ENCODE measurements around the gene NTM. TPM values are rescaled to one million over a fixed set of nuclear protein-coding genes. Genes with fewer than 3 reads are reported as not detected.

Gene NTM
- total RNA-seq, 2 donors from 2014 or later = not detected

DNA sequence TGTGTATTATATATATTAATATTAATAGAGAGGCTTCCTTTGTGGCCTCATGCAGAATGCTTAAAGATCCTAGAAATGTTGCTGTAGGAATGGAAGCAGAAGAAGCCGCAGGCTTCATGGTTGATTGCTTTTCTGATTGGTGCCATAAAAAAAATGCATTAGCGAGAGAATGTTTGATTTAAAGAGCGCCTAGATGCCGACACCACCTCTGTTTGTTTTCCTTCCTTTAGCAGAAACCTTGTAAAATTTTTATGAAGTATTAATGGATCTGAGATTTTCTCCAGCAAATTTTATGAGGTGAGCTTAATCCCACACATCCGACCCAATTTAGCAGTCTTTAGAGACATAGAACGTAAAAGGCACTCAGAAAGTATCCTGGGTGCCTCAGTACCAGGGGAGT lies 587.5 kb downstream of the NTM start:
- Histone ChIP-seq H3K27me3 (replicated peaks; ENCODE audit: insufficient read depth) (no peaks in the 10 kb centered on the region), H3K4me3 (no peak overlapping the region), H3K9me3 (no peaks in the 10 kb centered on the region), H3K36me3 (no peaks in the 10 kb centered on the region), H3K4me1 (ENCODE audit: control insufficient read depth in 1 of 2, low read depth in 2 of 2) (no peaks in the 10 kb centered on the region), H3K27ac (no peak overlapping the region)
- DNase-seq (ENCODE audit: low spot score) = no peak
- TF ChIP-seq, protein P1, sequence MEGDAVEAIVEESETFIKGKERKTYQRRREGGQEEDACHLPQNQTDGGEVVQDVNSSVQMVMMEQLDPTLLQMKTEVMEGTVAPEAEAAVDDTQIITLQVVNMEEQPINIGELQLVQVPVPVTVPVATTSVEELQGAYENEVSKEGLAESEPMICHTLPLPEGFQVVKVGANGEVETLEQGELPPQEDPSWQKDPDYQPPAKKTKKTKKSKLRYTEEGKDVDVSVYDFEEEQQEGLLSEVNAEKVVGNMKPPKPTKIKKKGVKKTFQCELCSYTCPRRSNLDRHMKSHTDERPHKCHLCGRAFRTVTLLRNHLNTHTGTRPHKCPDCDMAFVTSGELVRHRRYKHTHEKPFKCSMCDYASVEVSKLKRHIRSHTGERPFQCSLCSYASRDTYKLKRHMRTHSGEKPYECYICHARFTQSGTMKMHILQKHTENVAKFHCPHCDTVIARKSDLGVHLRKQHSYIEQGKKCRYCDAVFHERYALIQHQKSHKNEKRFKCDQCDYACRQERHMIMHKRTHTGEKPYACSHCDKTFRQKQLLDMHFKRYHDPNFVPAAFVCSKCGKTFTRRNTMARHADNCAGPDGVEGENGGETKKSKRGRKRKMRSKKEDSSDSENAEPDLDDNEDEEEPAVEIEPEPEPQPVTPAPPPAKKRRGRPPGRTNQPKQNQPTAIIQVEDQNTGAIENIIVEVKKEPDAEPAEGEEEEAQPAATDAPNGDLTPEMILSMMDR (IDR thresholded peaks at IDR 0.05) = no peak
- ATAC-seq (ENCODE audit: insufficient number of reproducible peaks, low FRiP score, low read depth) = no peak

- H3K9me3 ChIP-seq = no peaks in the 10 kb centered on the region
- H3K4me3 ChIP-seq = no peak overlapping the region
- H3K4me1 ChIP-seq (ENCODE audit: control insufficient read depth in 1 of 2, low read depth in 2 of 2) = no peaks in the 10 kb centered on the region
- H3K27me3 ChIP-seq (replicated peaks; ENCODE audit: insufficient read depth) = no peaks in the 10 kb centered on the region
- no peaks in the 10 kb centered on the region for H3K36me3 ChIP-seq
- H3K27ac ChIP-seq = no peak overlapping the region
- no peak for ATAC-seq (ENCODE audit: insufficient number of reproducible peaks, low FRiP score, low read depth)
- DNase-seq (ENCODE audit: low spot score) = no peak
- TF ChIP-seq, protein P1 (IDR thresholded peaks at IDR 0.05) = no peak
Measured at GRCh38 chr11:131962818-131963217, 592.4 kb downstream of the NTM start.

- Histone ChIP-seq H3K36me3 (no peaks in the 10 kb centered on the region), H3K27me3 (replicated peaks; ENCODE audit: insufficient read depth) (no peaks in the 10 kb centered on the region), H3K4me1 (ENCODE audit: control insufficient read depth in 1 of 2, low read depth in 2 of 2) (no peaks in the 10 kb centered on the region), H3K9me3 (no peaks in the 10 kb centered on the region), H3K4me3 (no peak overlapping the region), H3K27ac (no peak overlapping the region)
- DNase-seq (ENCODE audit: low spot score) (no peak), ATAC-seq (ENCODE audit: insufficient number of reproducible peaks, low FRiP score, low read depth) (no peak)
- TF ChIP-seq, protein P1 (IDR thresholded peaks at IDR 0.05) = no peak
Measured at GRCh38 chr11:131964698-131965483, 594.5 kb downstream of the NTM start.

DNA sequence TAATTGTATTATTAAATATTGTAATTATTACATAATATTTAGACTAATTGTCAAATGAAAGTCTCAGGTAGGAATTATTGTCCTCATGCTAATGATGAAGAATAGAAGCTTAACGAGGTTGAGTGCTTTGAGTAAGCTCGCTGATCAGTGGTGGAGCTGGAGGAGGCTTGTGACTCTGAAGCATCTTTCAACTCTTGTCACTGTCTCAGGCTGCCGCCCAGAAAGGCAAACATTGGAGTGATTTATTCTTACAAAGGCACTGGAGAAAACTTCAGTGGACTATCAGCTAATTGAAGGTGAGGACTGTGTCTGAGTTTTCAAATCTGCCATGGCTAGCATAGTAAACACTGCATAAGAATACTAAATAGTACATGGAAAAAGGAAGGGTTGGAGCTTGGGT lies 595.1 kb downstream of the NTM start:
- no peak overlapping the region for H3K4me3 ChIP-seq
- no peaks in the 10 kb centered on the region for H3K9me3 ChIP-seq
- DNase-seq (ENCODE audit: low spot score) = no peak
- no peaks in the 10 kb centered on the region for H3K27me3 ChIP-seq (replicated peaks; ENCODE audit: insufficient read depth)
- no peak for ATAC-seq (ENCODE audit: insufficient number of reproducible peaks, low FRiP score, low read depth)
- H3K27ac ChIP-seq = no peak overlapping the region
- TF ChIP-seq, protein P1 (IDR thresholded peaks at IDR 0.05) = no peak
- H3K4me1 ChIP-seq (ENCODE audit: control insufficient read depth in 1 of 2, low read depth in 2 of 2) = no peaks in the 10 kb centered on the region
- H3K36me3 ChIP-seq = no peaks in the 10 kb centered on the region

DNA sequence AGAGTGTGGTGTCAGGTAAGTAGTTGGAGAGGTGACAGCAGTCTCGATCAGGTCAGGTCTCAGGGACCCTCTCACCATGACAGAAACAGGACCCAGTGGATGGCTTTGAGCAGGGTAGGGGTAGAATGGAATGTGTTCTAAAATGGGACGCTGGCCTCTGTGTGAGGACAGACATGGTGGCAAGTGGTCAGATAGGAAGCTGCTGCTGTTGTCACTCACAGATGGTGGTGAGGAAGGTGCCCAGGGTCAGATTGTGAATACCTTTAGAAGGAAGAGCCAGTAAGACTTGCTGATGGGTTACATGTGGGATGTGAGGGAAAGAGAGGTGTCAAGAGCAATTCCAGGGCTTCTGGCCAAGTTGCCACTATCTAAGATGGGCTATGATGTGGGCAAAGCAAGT lies 596.3 kb downstream of the NTM start:
- H3K27ac ChIP-seq = no peak overlapping the region
- H3K4me3 ChIP-seq = no peak overlapping the region
- no peaks in the 10 kb centered on the region for H3K27me3 ChIP-seq (replicated peaks; ENCODE audit: insufficient read depth)
- DNase-seq (ENCODE audit: low spot score) = no peak
- ATAC-seq (ENCODE audit: insufficient number of reproducible peaks, low FRiP score, low read depth) = no peak
- TF ChIP-seq, protein P1 (IDR thresholded peaks at IDR 0.05) = no peak
- H3K4me1 ChIP-seq (ENCODE audit: control insufficient read depth in 1 of 2, low read depth in 2 of 2) = no peaks in the 10 kb centered on the region
- H3K9me3 ChIP-seq = no peaks in the 10 kb centered on the region
- no peaks in the 10 kb centered on the region for H3K36me3 ChIP-seq
